A549 (cell line): Measurements from ENCODE around the gene CNIH2. TPM values are rescaled to one million over a fixed set of nuclear protein-coding genes. Genes with fewer than 3 reads are reported as not detected.

Experiments
- ATAC-seq, 2 experiments: fragments of 200-7000 bp in 1 of 2; fragments of >200 bp in 1 of 2; cut with Nextera tagmentation in 1 of 2; cut with Tn5 transposase in 1 of 2; 3 replicates each; pipeline versions ENCODE4 v1.8.0 to v1.9.1; 2018 to 2020; ENCODE audit warnings: mild to moderate bottlenecking in 1 of 2, moderate library complexity in 1 of 2
- CTCF ChIA-PET: fragments of 300-600 bp; sonication (Branson Sonifier 250); formaldehyde crosslinking; extraction: SDS; loops from one replicate; lab custom pipeline; 2021; ENCODE audit warnings: antibody characterized with exemption, inconsistent platforms; lab: Yijun Ruan, JAX
- POLR2A ChIA-PET: fragments of 350-600 bp; formaldehyde crosslinking; extraction: SDS; loops from one replicate; lab custom pipeline; 2021; ENCODE audit warnings: antibody characterized with exemption, inconsistent platforms; lab: Yijun Ruan, JAX
- DNase-seq, 2 experiments: peaks; one replicate each; pipeline versions ENCODE4 v3.0.0 to v3.0.0-alpha.2; 2011 to 2016; ENCODE audit warnings: low read depth in 1 of 2, low spot score in 1 of 2
- FAIRE-seq: peaks from 2 replicates; lab custom pipeline; 2011; peaks lifted over from hg19 to GRCh38; lab: Jason Lieb, UNC
- H3K27ac ChIP-seq, 2 experiments: fragments of >200 bp; sonication (Bioruptor Twin); formaldehyde crosslinking; 3 replicates each; pipeline ENCODE4 v1.5.1; 2016 to 2017
- H3K4me1 ChIP-seq: fragments of >200 bp; sonication (Bioruptor Twin); formaldehyde crosslinking; 3 replicates; pipeline ENCODE4 v1.6.1; 2016
- H3K4me2 ChIP-seq: fragments of >200 bp; sonication (Bioruptor Twin); formaldehyde crosslinking; 3 replicates; pipeline ENCODE4 v1.6.1; 2016
- H3K4me3 ChIP-seq: fragments of >200 bp; sonication (Bioruptor Twin); formaldehyde crosslinking; 3 replicates; pipeline ENCODE4 v1.5.1; 2016
- H3K9me3 ChIP-seq: fragments of >200 bp; sonication (Bioruptor Twin); formaldehyde crosslinking; 3 replicates; pipeline ENCODE4 v1.6.1; 2016
- CBX8 ChIP-seq: fragments of 200-600 bp; sonication (generic); IDR thresholded peaks from 2 replicates; pipeline ENCODE4 v1.6.1; 2016
- EP300 ChIP-seq, 2 experiments: fragments of >200 bp; sonication (Bioruptor Twin); formaldehyde crosslinking; IDR thresholded peaks; 2 replicates in 1 of 2; 3 replicates in 1 of 2; pipeline ENCODE4 v1.6.1; 2016 to 2017
- HOXA7 ChIP-seq: fragments of 250-450 bp; sonication (Bioruptor Pico); IDR thresholded peaks from 2 replicates; pipeline ENCODE4 v1.5.0; 2020; ENCODE audit warnings: mild to moderate bottlenecking, moderate library complexity
- MAZ ChIP-seq: fragments of 150-350 bp; IDR thresholded peaks from 2 replicates; pipeline ENCODE4 v1.6.1; 2014; ENCODE audit warnings: antibody characterized with exemption, low read depth, low read length, borderline replicate concordance
- NFE2L2 ChIP-seq: fragments of 150-350 bp; conservative IDR thresholded peaks from 2 replicates; pipeline ENCODE4 v1.6.1; 2014; ENCODE audit warnings: low read length
- PHF8 ChIP-seq: fragments of 200-600 bp; sonication (generic); IDR thresholded peaks from 2 replicates; pipeline ENCODE4 v1.6.1; 2016; ENCODE audit warnings: low read depth, mild to moderate bottlenecking, antibody characterized with exemption, moderate library complexity, borderline replicate concordance
- RARB ChIP-seq: fragments of 250-450 bp; sonication (Bioruptor Pico); IDR thresholded peaks from 2 replicates; pipeline ENCODE4 v1.8.0; 2021; ENCODE audit warnings: mild to moderate bottlenecking, moderate library complexity
- RFX5 ChIP-seq: fragments of 450-650 bp; IDR thresholded peaks from 2 replicates; pipeline ENCODE4 v1.7.1; 2014; ENCODE audit warnings: antibody characterized with exemption, mild to moderate bottlenecking, moderate library complexity
- RNF2 ChIP-seq: fragments of 200-600 bp; sonication (generic); IDR thresholded peaks from 2 replicates; pipeline ENCODE4 v1.6.1; 2016; ENCODE audit warnings: low read depth, mild to moderate bottlenecking, antibody characterized with exemption, moderate library complexity, borderline replicate concordance
- ZFP36 ChIP-seq: fragments of 450-650 bp; IDR thresholded peaks from 2 replicates; pipeline ENCODE4 v1.6.1; 2014; ENCODE audit warnings: borderline replicate concordance; ENCODE audit not compliant: partially characterized antibody
- ZSCAN20 ChIP-seq: fragments of 250-450 bp; sonication (Bioruptor Pico); IDR thresholded peaks from 2 replicates; pipeline ENCODE4 v1.8.0; 2022; ENCODE audit warnings: mild to moderate bottlenecking, moderate library complexity
- whole genome bisulfite sequencing: methylation state at CpG from one replicate; pipeline ENCODE4 v1.1.6; 2017; ENCODE audit errors: missing lambda C conversion rate; 5-methylcytosine and 5-hydroxymethylcytosine counted together
- polyA plus RNA-seq, 4 experiments: library from polyadenylated mRNA; depleted of rRNA in 3 of 4; stranded (reverse); fragments of >200 nt; fragmentation: RNase III in 1 of 4; extraction: RNeasy Plus Mini Kit Qiagen cat#74134 plus additional on column Dnase treatment in 1 of 4; gene quantifications; 2 replicates in 3 of 4; 3 replicates in 1 of 4; pipeline ENCODE4 v1.2.3, GENCODE V29; 2011 to 2017
- TF ChIP-seq, protein P1 (sequence below): fragments of 450-650 bp; IDR thresholded peaks from 2 replicates; pipeline ENCODE4 v1.6.1; 2014; ENCODE audit warnings: antibody characterized with exemption
- TF ChIP-seq, protein P2 (sequence below): fragments of >200 bp; sonication (Bioruptor Twin); formaldehyde crosslinking; IDR thresholded peaks from 3 replicates; pipeline ENCODE4 v1.6.1; 2016
- TF ChIP-seq, protein P3 (sequence below): fragments of 250-450 bp; sonication (Bioruptor Pico); IDR thresholded peaks from 2 replicates; pipeline ENCODE4 v1.5.0; 2021; ENCODE audit warnings: mild to moderate bottlenecking, moderate library complexity, borderline replicate concordance
- TF ChIP-seq, protein P4 (sequence below): fragments of 200-600 bp; sonication (generic); IDR thresholded peaks from 2 replicates; pipeline ENCODE4 v1.6.1; 2016; ENCODE audit warnings: antibody characterized with exemption, mild to moderate bottlenecking, moderate library complexity

The CNIH2 gene
- polyA plus RNA-seq, 2 of the 4 experiments (the other 2 are of a cell fraction) = 0.98 to 1.1 TPM

DNA sequence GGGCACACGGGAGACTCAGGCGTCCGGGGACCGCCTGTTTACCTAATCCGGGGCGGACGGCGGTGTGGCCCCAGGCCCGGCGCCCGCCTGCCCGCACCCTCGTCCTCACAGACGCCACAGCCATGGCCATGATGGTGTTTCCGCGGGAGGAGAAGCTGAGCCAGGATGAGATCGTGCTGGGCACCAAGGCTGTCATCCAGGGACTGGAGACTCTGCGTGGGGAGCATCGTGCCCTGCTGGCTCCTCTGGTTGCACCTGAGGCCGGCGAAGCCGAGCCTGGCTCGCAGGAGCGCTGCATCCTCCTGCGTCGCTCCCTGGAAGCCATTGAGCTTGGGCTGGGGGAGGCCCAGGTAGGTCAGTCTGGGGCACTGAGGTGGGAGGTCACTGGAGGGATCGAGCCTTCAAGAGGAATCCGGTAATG, 19.5 kb upstream of the CNIH2 start:
- POLR2A ChIA-PET = no interaction called here
- no peak for DNase-seq

DNA sequence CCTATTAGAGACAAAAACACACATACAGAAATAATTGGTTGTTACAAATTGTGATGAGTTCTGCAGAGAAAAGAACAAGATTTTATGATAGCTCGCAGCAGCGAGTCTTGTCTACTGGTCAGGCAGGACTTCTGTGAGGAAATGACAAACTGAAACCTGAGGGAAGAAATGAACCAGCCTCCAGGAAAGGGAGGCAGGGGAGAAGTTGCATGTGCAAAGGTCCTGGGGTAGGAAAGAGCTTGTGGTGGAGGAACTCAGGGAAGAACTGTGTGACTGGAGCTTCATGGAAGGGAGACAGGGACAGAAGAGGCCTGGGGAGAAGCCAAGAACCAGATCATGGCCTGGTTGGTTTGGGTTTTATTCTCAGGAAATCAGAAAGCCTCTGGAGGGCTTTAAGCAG, 18.8 kb upstream of the CNIH2 start:
- ChIA-PET POLR2A (no interaction called here), CTCF (interaction anchor here (0.7 to 1.9 kb wide), 7 partner anchors 8 to 192 kb away, joined by 3 to 9 read pairs (median 4); no protein-coding TSS in a partner anchor)
- no peak for ATAC-seq
- TF ChIP-seq, protein P1, sequence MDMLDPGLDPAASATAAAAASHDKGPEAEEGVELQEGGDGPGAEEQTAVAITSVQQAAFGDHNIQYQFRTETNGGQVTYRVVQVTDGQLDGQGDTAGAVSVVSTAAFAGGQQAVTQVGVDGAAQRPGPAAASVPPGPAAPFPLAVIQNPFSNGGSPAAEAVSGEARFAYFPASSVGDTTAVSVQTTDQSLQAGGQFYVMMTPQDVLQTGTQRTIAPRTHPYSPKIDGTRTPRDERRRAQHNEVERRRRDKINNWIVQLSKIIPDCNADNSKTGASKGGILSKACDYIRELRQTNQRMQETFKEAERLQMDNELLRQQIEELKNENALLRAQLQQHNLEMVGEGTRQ = no peak
- TF ChIP-seq CBX8 = no peak
- Histone ChIP-seq H3K4me2 (peak overlapping the region; percentile 99), H3K9me3 (no peaks in the 10 kb centered on the region), H3K4me1 (peaks cover 12% of the 10 kb centered on the region), H3K4me3 (peak overlapping the region; percentile 88; the same call in 1 of the 3 replicates), H3K27ac (no peak overlapping the region)
- 92% methylated on average over 2 of the region's 2 CpGs for WGBS
- no peak for DNase-seq
- FAIRE-seq = no peak

More for the DNA sequence above, 19.5 kb upstream of the CNIH2 start:
- Histone ChIP-seq H3K4me2 (peak overlapping the region; percentile 99), H3K27ac (peak overlapping the region; percentile 83 to 94), H3K4me3 (peak overlapping the region; percentile 88), H3K9me3 (no peaks in the 10 kb centered on the region), H3K4me1 (peaks cover 12% of the 10 kb centered on the region)
- ATAC-seq (peak; percentile 7 to 30; a peak in 4 of 6 replicates), FAIRE-seq (no peak)
- TF ChIP-seq, protein P2, sequence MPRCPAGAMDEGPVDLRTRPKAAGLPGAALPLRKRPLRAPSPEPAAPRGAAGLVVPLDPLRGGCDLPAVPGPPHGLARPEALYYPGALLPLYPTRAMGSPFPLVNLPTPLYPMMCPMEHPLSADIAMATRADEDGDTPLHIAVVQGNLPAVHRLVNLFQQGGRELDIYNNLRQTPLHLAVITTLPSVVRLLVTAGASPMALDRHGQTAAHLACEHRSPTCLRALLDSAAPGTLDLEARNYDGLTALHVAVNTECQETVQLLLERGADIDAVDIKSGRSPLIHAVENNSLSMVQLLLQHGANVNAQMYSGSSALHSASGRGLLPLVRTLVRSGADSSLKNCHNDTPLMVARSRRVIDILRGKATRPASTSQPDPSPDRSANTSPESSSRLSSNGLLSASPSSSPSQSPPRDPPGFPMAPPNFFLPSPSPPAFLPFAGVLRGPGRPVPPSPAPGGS = no peak
- TF ChIP-seq HOXA7 (CRISPR knock-in tag) (no peak), RNF2 (no peak), PHF8 (no peak), ZSCAN20 (CRISPR knock-in tag) (no peak), RFX5 (no peak), EP300 (IDR thresholded peaks at IDR 0.05) (no peak), NFE2L2 (no peak), MAZ (no peak), ZFP36 (no peak), RARB (no peak)
- TF ChIP-seq, protein P3, sequence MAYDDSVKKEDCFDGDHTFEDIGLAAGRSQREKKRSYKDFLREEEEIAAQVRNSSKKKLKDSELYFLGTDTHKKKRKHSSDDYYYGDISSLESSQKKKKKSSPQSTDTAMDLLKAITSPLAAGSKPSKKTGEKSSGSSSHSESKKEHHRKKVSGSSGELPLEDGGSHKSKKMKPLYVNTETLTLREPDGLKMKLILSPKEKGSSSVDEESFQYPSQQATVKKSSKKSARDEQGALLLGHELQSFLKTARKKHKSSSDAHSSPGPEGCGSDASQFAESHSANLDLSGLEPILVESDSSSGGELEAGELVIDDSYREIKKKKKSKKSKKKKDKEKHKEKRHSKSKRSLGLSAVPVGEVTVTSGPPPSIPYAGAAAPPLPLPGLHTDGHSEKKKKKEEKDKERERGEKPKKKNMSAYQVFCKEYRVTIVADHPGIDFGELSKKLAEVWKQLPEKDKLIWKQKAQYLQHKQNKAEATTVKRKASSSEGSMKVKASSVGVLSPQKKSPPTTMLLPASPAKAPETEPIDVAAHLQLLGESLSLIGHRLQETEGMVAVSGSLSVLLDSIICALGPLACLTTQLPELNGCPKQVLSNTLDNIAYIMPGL (CRISPR knock-in tag) = no peak
- TF ChIP-seq, protein P4, sequence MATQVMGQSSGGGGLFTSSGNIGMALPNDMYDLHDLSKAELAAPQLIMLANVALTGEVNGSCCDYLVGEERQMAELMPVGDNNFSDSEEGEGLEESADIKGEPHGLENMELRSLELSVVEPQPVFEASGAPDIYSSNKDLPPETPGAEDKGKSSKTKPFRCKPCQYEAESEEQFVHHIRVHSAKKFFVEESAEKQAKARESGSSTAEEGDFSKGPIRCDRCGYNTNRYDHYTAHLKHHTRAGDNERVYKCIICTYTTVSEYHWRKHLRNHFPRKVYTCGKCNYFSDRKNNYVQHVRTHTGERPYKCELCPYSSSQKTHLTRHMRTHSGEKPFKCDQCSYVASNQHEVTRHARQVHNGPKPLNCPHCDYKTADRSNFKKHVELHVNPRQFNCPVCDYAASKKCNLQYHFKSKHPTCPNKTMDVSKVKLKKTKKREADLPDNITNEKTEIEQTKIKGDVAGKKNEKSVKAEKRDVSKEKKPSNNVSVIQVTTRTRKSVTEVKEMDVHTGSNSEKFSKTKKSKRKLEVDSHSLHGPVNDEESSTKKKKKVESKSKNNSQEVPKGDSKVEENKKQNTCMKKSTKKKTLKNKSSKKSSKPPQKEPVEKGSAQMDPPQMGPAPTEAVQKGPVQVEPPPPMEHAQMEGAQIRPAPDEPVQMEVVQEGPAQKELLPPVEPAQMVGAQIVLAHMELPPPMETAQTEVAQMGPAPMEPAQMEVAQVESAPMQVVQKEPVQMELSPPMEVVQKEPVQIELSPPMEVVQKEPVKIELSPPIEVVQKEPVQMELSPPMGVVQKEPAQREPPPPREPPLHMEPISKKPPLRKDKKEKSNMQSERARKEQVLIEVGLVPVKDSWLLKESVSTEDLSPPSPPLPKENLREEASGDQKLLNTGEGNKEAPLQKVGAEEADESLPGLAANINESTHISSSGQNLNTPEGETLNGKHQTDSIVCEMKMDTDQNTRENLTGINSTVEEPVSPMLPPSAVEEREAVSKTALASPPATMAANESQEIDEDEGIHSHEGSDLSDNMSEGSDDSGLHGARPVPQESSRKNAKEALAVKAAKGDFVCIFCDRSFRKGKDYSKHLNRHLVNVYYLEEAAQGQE = no peak
- CTCF ChIA-PET = interaction anchor here (0.7 to 1.9 kb wide), 11 partner anchors 9 to 637 kb away, joined by 3 to 9 read pairs (median 4); no protein-coding TSS in a partner anchor
- WGBS = 14% methylated on average over 17 of the region's 28 CpGs
